Skeletal muscle tissue (tissue), 4 donors: Measurements from ENCODE around the gene SNTB2. TPM values are rescaled to one million over a fixed set of nuclear protein-coding genes. Genes with fewer than 3 reads are reported as not detected.

Experiments used
- H3K27ac ChIP-seq: one replicate; pipeline ENCODE4 v1.7.0; 2013; ENCODE audit warnings: mild to moderate bottlenecking, low read depth, low read length, inconsistent platforms
- H3K27me3 ChIP-seq, 3 donors: one replicate each; pipeline ENCODE4 v1.7.0; 2013; ENCODE audit warnings: low read length in 3 of 3; ENCODE audit not compliant: control insufficient read depth in 3 of 3, insufficient read depth in 3 of 3
- H3K36me3 ChIP-seq, 3 donors: one replicate each; pipeline ENCODE4 v1.7.0; 2013; ENCODE audit warnings: low read length in 3 of 3; ENCODE audit not compliant: control insufficient read depth in 3 of 3, insufficient read depth in 3 of 3
- H3K4me1 ChIP-seq, 3 donors: one replicate each; pipeline ENCODE4 v1.7.0; 2013; ENCODE audit warnings: low read length in 3 of 3, mild to moderate bottlenecking in 3 of 3; ENCODE audit not compliant: control insufficient read depth in 3 of 3, insufficient read depth in 3 of 3
- H3K4me3 ChIP-seq, 3 donors: one replicate each; pipeline ENCODE4 v1.7.0; 2013; ENCODE audit warnings: low read length in 3 of 3
- H3K9ac ChIP-seq, 3 donors: one replicate each; pipeline ENCODE4 v1.7.0; 2013; ENCODE audit warnings: low read length in 3 of 3, mild to moderate bottlenecking in 3 of 3, moderate library complexity in 2 of 3, low read depth in 1 of 3
- H3K9me3 ChIP-seq, 3 donors: one replicate each; pipeline ENCODE4 v1.7.0; 2013; ENCODE audit warnings: low read length in 3 of 3; ENCODE audit not compliant: control insufficient read depth in 3 of 3
- total RNA-seq: library from RNA; depleted of rRNA; stranded (reverse); fragments of >200 nt; gene quantifications from one replicate; pipeline ENCODE4 v1.2.3, GENCODE V29; 2014
- donor health status: Osteomylitis.

SNTB2 gene
- total RNA-seq, 1 donor from 2014 or later = 24.5 TPM

DNA sequence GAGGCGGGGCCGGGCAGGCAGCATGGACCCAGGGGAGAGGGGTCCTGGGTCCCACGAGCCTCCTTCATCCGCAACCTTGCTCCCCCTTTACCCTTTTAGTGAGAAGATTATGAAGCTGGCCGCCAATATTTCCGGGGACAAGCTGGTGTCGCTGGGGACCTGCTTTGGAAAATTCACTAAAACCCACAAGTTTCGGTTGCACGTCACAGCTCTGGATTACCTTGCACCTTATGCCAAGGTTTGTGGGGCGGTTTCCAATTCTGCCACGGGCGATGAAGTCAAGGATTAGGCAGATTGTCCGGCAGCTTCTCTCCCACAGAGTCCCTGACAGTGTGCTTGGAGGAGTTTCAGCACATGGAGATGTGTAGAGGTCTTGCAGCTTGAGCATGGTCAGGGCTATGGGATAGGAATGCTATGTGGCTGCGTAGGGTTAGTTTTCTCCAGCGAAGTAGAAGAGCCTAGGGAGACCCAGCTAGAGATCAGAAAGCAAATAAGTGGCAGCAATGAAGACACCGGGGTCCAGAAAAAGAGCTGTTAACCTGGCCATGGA is 153.2 kb downstream of the SNTB2 start:
- Histone ChIP-seq H3K36me3 (peaks cover 15 to 36% (median 30%) of the 10 kb centered on the region in 3 donors), H3K4me1 (peaks cover 16 to 26% (median 24%) of the 10 kb centered on the region in 3 donors), H3K9ac (peak overlapping the region; percentile 86 to 92 (median 91)), H3K9me3 (no peaks in the 10 kb centered on the region), H3K4me3 (peak overlapping the region; percentile 95 to 96 (median 96)), H3K27me3 (no peaks in the 10 kb centered on the region), H3K27ac (peak overlapping the region; percentile 86)

DNA sequence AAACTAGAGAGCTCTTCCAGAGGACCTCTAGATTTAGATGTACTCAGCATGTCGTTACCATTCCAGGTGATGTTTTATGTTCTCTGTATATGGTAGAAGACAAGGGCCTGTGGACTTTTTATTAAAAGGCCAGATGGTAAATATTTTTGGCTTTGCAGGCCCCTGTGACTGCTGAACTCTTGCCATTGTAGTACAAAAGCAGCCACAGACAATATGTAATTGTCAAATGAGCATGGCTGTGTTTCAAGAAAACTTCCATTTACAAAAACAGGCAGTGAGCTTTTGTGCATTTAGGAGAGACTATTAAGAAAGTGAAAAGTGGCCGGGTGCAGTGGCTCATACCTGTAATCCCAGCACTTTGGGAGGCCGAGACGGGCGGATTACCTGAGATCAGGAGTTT is 157.2 kb downstream of the SNTB2 start:
- Histone ChIP-seq H3K9ac (no peak overlapping the region), H3K27ac (no peak overlapping the region), H3K36me3 (peaks cover 6 to 24% (median 18%) of the 10 kb centered on the region in 3 donors)

DNA sequence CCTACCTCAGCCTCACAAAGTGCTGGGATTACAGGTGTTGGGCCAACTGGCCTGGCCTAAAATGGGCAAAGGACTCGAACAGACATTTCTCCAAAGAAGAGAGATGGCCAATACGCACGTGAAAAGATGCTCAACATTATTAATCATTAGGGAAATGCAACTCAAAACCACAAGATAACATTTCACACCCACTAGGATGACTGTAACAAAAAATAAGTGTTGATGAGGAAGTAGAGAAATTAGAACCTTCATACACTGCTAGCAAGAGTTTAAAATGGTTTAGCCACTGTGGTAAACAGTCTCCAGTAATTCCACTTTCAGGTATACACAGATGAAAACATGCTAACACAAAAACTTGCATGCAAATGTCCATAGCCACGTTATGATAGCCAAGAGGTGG is 159.0 kb downstream of the SNTB2 start:
- Histone ChIP-seq H3K9me3 (no peaks in the 10 kb centered on the region), H3K36me3 (peaks cover 9 to 28% (median 22%) of the 10 kb centered on the region in 3 donors), H3K9ac (no peak overlapping the region)

More for the DNA sequence above, 157.2 kb downstream of the SNTB2 start:
- Histone ChIP-seq H3K4me3 (no peak overlapping the region), H3K9me3 (no peaks in the 10 kb centered on the region), H3K27me3 (no peaks in the 10 kb centered on the region), H3K4me1 (peaks cover 9 to 11% (median 11%) of the 10 kb centered on the region in 3 donors)

GRCh38 chr16:69346683-69347082 is 159.7 kb downstream of the SNTB2 start:
- H3K4me3 ChIP-seq = no peak overlapping the region

More for the DNA sequence above, 159.0 kb downstream of the SNTB2 start:
- no peak overlapping the region for H3K4me3 ChIP-seq
- H3K27ac ChIP-seq = no peak overlapping the region
- no peaks in the 10 kb centered on the region for H3K27me3 ChIP-seq
- H3K4me1 ChIP-seq = peaks cover 0 to 2% (median 0%) of the 10 kb centered on the region in 3 donors

DNA sequence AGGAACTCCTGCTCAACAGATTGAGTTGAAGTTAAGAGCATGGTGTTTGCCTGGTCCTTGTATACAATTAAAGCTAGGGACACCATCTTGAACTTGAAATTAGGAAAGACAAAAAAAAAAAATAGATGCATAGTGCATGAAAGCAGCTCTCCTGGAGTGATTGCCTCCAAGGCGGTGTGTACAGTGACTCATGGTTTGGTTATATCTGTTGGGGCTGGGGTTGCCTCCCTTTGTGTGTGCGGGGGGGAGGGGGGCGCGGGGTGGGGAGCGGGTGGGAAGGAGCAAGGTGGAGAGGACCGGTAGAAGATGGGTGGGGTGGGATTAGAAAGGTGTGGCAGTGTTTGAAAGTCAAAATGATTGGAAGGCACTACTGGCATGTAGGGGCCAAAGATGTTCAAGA is 161.3 kb downstream of the SNTB2 start:
- Histone ChIP-seq H3K4me1 (no peaks in the 10 kb centered on the region), H3K27me3 (no peaks in the 10 kb centered on the region), H3K4me3 (no peak overlapping the region), H3K36me3 (peaks cover 10 to 24% (median 16%) of the 10 kb centered on the region in 3 donors), H3K27ac (no peak overlapping the region), H3K9ac (no peak overlapping the region), H3K9me3 (no peaks in the 10 kb centered on the region)

More at GRCh38 chr16:69346683-69347082, 159.7 kb downstream of the SNTB2 start:
- Histone ChIP-seq H3K9me3 (no peaks in the 10 kb centered on the region), H3K9ac (no peak overlapping the region), H3K27me3 (no peaks in the 10 kb centered on the region), H3K4me1 (no peaks in the 10 kb centered on the region), H3K36me3 (peaks cover 12 to 23% (median 18%) of the 10 kb centered on the region in 3 donors), H3K27ac (no peak overlapping the region)

GRCh38 chr16:69349536-69349935 is 162.6 kb downstream of the SNTB2 start:
- Histone ChIP-seq H3K36me3 (peaks cover 10 to 17% (median 16%) of the 10 kb centered on the region in 3 donors), H3K27me3 (no peaks in the 10 kb centered on the region)

GRCh38 chr16:69350536-69351133 is 163.7 kb downstream of the SNTB2 start:
- Histone ChIP-seq H3K9ac (no peak overlapping the region), H3K36me3 (peaks cover 10 to 17% (median 16%) of the 10 kb centered on the region in 3 donors), H3K4me3 (no peak overlapping the region), H3K9me3 (no peaks in the 10 kb centered on the region), H3K4me1 (peaks cover 0 to under 1% (median 0%) of the 10 kb centered on the region in 3 donors), H3K27me3 (no peaks in the 10 kb centered on the region), H3K27ac (no peak overlapping the region)

More at GRCh38 chr16:69349536-69349935, 162.6 kb downstream of the SNTB2 start:
- no peak overlapping the region for H3K9ac ChIP-seq
- H3K4me3 ChIP-seq = no peak overlapping the region
- H3K27ac ChIP-seq = no peak overlapping the region
- no peaks in the 10 kb centered on the region for H3K4me1 ChIP-seq
- no peaks in the 10 kb centered on the region for H3K9me3 ChIP-seq

DNA sequence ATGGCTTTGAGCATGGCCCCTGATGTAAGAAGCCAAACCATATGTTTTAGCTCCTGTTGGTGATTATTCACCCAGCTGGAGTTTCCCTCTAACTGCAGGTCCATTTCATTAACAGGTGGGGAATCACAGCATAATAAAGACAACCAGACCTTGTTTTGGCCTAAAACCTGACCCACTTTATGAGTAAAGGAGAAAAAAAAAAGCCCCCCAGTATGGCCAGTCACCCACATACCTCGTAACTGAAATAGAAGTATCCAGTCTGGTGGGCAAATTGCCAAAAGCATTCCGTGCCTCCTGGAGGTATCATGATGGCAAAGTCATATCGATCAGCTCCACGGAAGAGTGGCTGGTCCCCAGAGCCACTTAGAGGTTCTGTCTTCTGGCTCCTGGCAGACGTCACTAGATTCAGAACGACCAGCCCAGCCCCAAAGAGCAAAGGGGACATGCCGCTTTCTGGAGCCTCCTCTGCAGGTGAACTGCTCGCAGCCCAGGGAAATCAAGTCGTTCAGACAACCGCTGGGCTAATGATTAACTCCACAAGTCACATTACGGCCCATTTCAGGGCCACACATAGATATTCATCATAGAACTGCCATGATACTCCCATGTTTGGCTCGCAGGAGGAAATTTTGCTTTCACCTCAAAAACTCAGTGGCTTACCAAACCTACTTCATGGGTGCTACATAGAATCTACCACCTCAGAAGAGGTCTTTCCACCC is 164.5 kb downstream of the SNTB2 start, which contains the start of gene TMED6:
Gene TMED6, minus strand, starts transcription at position 478 of the 719 bp plus-strand sequence. Its CDS starts 33 bp downstream, at position 445.
- H3K9me3 ChIP-seq = no peaks in the 10 kb centered on the region
- no peak within 1 kb of the TSS for H3K27ac ChIP-seq
- H3K9ac ChIP-seq = no peak within 1 kb of the TSS
- H3K36me3 ChIP-seq = peaks cover 10 to 22% (median 17%) of the 10 kb centered on the region in 3 donors
- H3K27me3 ChIP-seq = no peaks in the 10 kb centered on the region
- no peak within 1 kb of the TSS for H3K4me3 ChIP-seq
- H3K4me1 ChIP-seq = peaks cover 3 to 7% (median 6%) of the 10 kb centered on the region in 3 donors
